Measurements from ENCODE around the gene LCP2. TPM values are rescaled to one million over a fixed set of nuclear protein-coding genes. Genes with fewer than 3 reads are reported as not detected.

LCP2 gene
- total and polyA plus RNA-seq, 2 experiments from 2014 or later, result not detected

DNA sequence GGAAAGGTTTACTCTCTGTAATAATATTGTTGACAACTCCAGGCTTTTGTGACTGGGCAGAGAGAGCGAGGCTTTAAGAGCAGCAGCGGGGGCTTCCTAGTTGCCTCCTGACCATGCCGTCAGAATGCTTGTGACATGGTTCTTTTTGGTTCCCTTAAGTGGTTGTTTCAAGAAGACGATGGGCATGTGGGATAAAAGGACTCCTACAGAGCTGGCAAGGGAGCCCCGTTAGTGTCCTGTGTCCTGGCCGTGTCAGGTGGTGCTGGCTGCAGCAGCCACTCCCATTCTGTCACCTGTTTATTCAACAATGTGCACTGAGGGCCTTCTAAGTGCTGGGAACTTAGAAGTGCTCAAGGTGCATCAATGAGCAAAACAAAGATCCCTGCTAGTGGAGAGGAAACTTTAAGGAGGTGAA is 19.7 kb downstream of the LCP2 start:
- Histone ChIP-seq H3K4me3 (no peak overlapping the region), H3K9me3 (ENCODE audit: low read depth) (no peaks in the 10 kb centered on the region), H3K36me3 (no peaks in the 10 kb centered on the region), H3K27me3 (no peaks in the 10 kb centered on the region), H3K27ac (no peak overlapping the region), H3K4me1 (ENCODE audit: low read depth) (peaks cover 4% of the 10 kb centered on the region)
- DNase-seq (ENCODE audit: low read depth in 1 of 2, low spot score in 1 of 2), result no peak
- TF ChIP-seq, protein P1, sequence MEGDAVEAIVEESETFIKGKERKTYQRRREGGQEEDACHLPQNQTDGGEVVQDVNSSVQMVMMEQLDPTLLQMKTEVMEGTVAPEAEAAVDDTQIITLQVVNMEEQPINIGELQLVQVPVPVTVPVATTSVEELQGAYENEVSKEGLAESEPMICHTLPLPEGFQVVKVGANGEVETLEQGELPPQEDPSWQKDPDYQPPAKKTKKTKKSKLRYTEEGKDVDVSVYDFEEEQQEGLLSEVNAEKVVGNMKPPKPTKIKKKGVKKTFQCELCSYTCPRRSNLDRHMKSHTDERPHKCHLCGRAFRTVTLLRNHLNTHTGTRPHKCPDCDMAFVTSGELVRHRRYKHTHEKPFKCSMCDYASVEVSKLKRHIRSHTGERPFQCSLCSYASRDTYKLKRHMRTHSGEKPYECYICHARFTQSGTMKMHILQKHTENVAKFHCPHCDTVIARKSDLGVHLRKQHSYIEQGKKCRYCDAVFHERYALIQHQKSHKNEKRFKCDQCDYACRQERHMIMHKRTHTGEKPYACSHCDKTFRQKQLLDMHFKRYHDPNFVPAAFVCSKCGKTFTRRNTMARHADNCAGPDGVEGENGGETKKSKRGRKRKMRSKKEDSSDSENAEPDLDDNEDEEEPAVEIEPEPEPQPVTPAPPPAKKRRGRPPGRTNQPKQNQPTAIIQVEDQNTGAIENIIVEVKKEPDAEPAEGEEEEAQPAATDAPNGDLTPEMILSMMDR (IDR thresholded peaks at IDR 0.05; ENCODE audit: low read depth, low read length), result no peak

DNA sequence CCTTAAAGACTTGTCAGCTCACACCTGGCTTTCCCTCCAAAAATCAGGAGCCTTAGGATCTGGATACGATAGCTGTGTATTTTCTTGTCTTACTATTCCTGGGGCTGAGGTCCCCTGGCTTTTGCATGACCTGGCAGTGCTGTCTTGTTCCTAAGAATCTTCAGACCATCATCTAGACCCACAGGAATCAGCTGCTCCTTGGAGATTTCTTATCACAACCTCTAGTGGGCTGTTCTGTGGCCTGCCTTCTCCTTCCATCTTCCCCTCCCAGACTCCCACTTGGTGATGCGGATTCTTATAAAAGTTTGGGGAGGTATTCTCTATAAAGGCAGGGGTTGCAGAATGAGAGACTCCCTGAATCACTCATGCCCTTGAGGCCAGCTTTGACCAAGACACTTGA is 21.4 kb downstream of the LCP2 start:
- Histone ChIP-seq H3K27me3 (no peaks in the 10 kb centered on the region), H3K4me1 (ENCODE audit: low read depth) (peaks cover 11% of the 10 kb centered on the region), H3K27ac (no peak overlapping the region), H3K4me3 (no peak overlapping the region), H3K36me3 (no peaks in the 10 kb centered on the region), H3K9me3 (ENCODE audit: low read depth) (no peaks in the 10 kb centered on the region)
- TF ChIP-seq, protein P1 (IDR thresholded peaks at IDR 0.05; ENCODE audit: low read depth, low read length), result no peak
- DNase-seq (ENCODE audit: low read depth in 1 of 2, low spot score in 1 of 2), result no peak

DNA sequence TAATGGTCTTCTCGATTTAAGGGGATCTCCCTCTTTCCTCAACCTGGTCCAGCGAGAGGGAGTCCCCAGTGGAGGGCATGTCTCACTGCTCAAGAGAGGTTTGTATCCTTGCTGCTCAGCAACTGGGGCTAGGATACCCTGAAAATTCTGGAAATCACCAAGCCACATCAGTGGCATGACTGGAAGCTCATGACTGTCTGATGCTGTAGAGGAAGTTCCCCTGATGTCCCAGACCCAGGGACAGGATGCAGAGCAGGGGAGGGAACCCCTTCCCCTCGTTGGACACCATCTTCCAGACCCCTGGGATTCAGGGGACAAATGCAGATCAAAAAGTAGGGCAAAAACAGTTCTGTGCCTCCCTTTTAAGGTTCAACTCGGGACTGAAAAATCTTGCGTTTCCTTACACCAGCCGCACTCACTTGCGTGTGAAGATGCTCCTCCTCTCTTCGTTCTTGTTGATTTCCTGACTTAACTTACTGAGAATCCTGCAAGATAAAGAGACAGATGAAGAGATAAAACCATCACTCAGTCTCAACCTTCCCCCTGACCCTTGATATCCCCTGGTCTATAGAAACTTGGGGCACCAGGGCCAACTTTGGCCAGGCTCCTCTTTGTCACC is 22.1 kb downstream of the LCP2 start:
- H3K4me1 ChIP-seq (ENCODE audit: low read depth), result peaks cover 11% of the 10 kb centered on the region
- no peak overlapping the region for H3K4me3 ChIP-seq
- no peaks in the 10 kb centered on the region for H3K27me3 ChIP-seq
- TF ChIP-seq, protein P1 (IDR thresholded peaks at IDR 0.05; ENCODE audit: low read depth, low read length), result no peak
- no peak for DNase-seq (ENCODE audit: low read depth in 1 of 2, low spot score in 1 of 2)
- no peak overlapping the region for H3K27ac ChIP-seq
- no peaks in the 10 kb centered on the region for H3K9me3 ChIP-seq (ENCODE audit: low read depth)
- H3K36me3 ChIP-seq, result no peaks in the 10 kb centered on the region

DNA sequence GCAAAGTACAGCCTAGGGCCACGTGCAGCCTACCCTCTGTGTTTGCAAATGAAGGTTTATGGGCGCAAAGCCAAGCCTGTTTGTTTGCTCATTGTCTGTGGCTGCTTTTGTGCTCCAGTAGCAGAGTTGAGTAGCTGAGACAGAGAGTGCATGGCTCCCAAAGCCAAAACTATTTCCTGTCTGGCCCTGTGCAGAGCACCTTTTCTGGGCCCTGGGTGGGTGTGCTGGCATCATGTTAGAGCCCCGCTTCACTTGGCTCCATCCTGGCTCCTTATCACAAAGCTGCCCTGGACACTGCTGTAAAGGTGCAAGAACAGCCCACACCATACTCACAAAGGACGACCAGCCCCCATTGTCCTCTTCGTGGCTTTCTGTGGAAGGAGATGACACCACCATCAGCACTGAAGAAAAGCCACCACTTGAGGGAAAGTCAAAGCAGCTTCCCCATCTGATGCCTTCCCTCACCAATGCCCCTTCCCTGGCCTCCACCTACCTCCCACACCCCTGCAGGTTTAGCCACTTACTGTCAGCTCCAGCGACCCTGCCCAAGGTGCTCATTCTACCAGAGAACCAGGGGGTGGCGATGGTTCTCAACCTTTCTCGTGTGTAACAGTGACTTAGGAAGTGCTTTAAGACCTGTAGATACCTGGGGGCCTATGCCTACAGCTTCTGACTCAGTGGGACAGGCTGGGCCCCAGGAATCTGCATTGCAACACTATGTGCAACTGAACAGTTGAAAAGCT is 23.4 kb downstream of the LCP2 start:
- no peak overlapping the region for H3K4me3 ChIP-seq
- peak; percentile 66 to 69 for DNase-seq (ENCODE audit: low read depth in 1 of 2, low spot score in 1 of 2)
- peaks cover 11% of the 10 kb centered on the region for H3K4me1 ChIP-seq (ENCODE audit: low read depth)
- H3K27ac ChIP-seq, result no peak overlapping the region
- no peaks in the 10 kb centered on the region for H3K27me3 ChIP-seq
- H3K9me3 ChIP-seq (ENCODE audit: low read depth), result no peaks in the 10 kb centered on the region
- no peaks in the 10 kb centered on the region for H3K36me3 ChIP-seq
- TF ChIP-seq, protein P1 (IDR thresholded peaks at IDR 0.05; ENCODE audit: low read depth, low read length), result peak; percentile 55

DNA sequence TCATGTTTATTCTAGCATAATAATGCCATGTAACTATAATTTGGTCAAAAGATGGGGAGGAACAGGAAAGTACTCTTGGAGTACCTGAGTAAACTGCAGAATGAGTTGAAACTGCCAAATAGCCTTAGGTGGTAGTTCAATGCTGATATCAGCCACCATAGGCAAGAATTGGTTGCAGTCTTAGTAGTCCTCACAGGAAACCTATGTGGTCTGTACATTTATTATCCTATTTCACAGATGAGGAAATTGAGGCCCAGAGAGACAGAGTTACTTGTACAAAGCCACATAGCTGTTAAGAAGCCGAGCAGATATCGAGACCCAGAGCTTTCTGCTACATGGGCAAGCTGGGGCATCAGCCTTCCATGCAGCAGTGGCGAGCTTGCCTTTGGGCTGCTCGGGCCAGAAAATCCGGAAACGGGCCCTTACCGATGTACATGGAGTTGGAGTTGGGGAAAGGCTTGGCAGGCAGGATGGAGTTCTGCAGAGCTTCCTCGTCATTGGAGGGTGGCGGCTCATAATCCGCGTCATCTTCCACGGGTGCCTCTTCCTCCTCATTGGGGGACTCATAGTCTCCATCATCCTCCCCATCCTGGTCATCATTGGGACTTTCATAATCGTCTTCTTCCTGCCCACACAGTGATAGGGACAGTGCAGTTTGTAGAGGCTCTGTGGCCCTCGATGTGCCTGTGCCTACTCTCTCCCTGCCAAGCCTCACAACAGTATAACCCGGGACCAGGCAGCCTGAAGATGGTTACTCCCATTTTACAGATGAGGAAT is 27.1 kb downstream of the LCP2 start:
- Histone ChIP-seq H3K27me3 (peaks cover 11% of the 10 kb centered on the region), H3K4me3 (no peak overlapping the region), H3K9me3 (ENCODE audit: low read depth) (no peaks in the 10 kb centered on the region), H3K27ac (no peak overlapping the region), H3K36me3 (no peaks in the 10 kb centered on the region), H3K4me1 (ENCODE audit: low read depth) (peaks cover 10% of the 10 kb centered on the region)
- no peak for DNase-seq (ENCODE audit: low read depth in 1 of 2, low spot score in 1 of 2)
- TF ChIP-seq, protein P1 (IDR thresholded peaks at IDR 0.05; ENCODE audit: low read depth, low read length), result no peak

All from cardiac muscle cell (in vitro differentiated cells and primary cell).